K562 (cell line): Measurements from ENCODE around the gene ZNF549. TPM values are rescaled to one million over a fixed set of nuclear protein-coding genes. Genes with fewer than 3 reads are reported as not detected.

Source experiments
- ARID3B ChIP-seq: fragments of 250-450 bp; sonication (Bioruptor Pico); IDR thresholded peaks from 2 replicates; pipeline ENCODE4 v1.4.0; 2020; ENCODE audit warnings: borderline replicate concordance
- CBX3 ChIP-seq, 2 experiments: IDR thresholded peaks; 1 replicate in 1 of 2; 2 replicates in 1 of 2; pipeline ENCODE4 v1.6.1; 2012; ENCODE audit warnings: inconsistent platforms in 2 of 2, low read length in 2 of 2, borderline replicate concordance in 1 of 2, control low read depth in 1 of 2
- CHD4 ChIP-seq: fragments of 200-600 bp; sonication (generic); IDR thresholded peaks from 3 replicates; pipeline ENCODE4 v1.6.1; 2012; ENCODE audit warnings: low read depth, mild to moderate bottlenecking, mixed read lengths, low read length, inconsistent platforms; ENCODE audit not compliant: insufficient read depth, insufficient replicate concordance, poor library complexity, severe bottlenecking
- CSDE1 ChIP-seq, 2 experiments: fragments of 450-650 bp; IDR thresholded peaks; 2 replicates each; pipeline ENCODE4 v1.6.1; 2016; ENCODE audit warnings: mild to moderate bottlenecking in 1 of 2
- ESRRA ChIP-seq: fragments of 450-650 bp; IDR thresholded peaks from 2 replicates; pipeline ENCODE4 v1.6.1; 2014; ENCODE audit warnings: low read depth, mild to moderate bottlenecking, moderate library complexity, borderline replicate concordance
- GABPB1 ChIP-seq: sonication (generic); formaldehyde crosslinking; IDR thresholded peaks from 2 replicates; pipeline ENCODE4 v1.8.0; 2022; ENCODE audit warnings: mild to moderate bottlenecking, missing genetic modification reagents
- GTF2A2 ChIP-seq: IDR thresholded peaks from 2 replicates; pipeline ENCODE4 v1.6.1; 2016; ENCODE audit warnings: mild to moderate bottlenecking, missing genetic modification characterization, missing compliant biosample characterization
- NCOA1 ChIP-seq: fragments of 450-650 bp; IDR thresholded peaks from 2 replicates; pipeline ENCODE4 v1.6.1; 2016; ENCODE audit warnings: low read depth
- PBX2 ChIP-seq, 2 experiments: IDR thresholded peaks in 1 of 2; conservative IDR thresholded peaks in 1 of 2; 2 replicates each; pipeline ENCODE4 v1.6.1; 2016; ENCODE audit warnings: low read depth in 2 of 2, mild to moderate bottlenecking in 1 of 2, missing compliant biosample characterization in 1 of 2, missing genetic modification characterization in 1 of 2, moderate library complexity in 1 of 2
- PHF8 ChIP-seq: fragments of 200-600 bp; sonication (generic); IDR thresholded peaks from 2 replicates; pipeline ENCODE4 v1.6.1; 2012; ENCODE audit warnings: mixed run types, mild to moderate bottlenecking, inconsistent platforms, low read length, moderate library complexity, borderline replicate concordance
- POLR2A ChIP-seq: fragments of 450-650 bp; conservative IDR thresholded peaks from 2 replicates; pipeline ENCODE4 v1.6.1; 2016
- POLR2AphosphoS5 ChIP-seq: IDR thresholded peaks from 2 replicates; pipeline ENCODE4 v1.6.1; 2011; ENCODE audit warnings: mild to moderate bottlenecking, low read depth, low read length, moderate library complexity; ENCODE audit not compliant: control insufficient read depth, insufficient read depth
- POLR2G ChIP-seq: fragments of 200-400 bp; formaldehyde crosslinking; IDR thresholded peaks from 2 replicates; pipeline ENCODE4 v1.6.1; 2017; ENCODE audit warnings: low read depth, mild to moderate bottlenecking, antibody characterized with exemption, low read length, moderate library complexity
- RBM39 ChIP-seq: fragments of 200-400 bp; formaldehyde crosslinking; optimal IDR thresholded peaks from 2 replicates; pipeline ENCODE3; 2018; ENCODE audit warnings: low read depth, low read length
- SAFB2 ChIP-seq: fragments of 200-400 bp; formaldehyde crosslinking; IDR thresholded peaks from 2 replicates; pipeline ENCODE4 v1.6.1; 2018; ENCODE audit warnings: borderline replicate concordance, low read length, low read depth, moderate library complexity; ENCODE audit not compliant: severe bottlenecking
- TCFL5 ChIP-seq: fragments of 250-450 bp; sonication (Bioruptor Pico); conservative IDR thresholded peaks from 2 replicates; pipeline ENCODE4 v1.6.1; 2021; ENCODE audit warnings: mild to moderate bottlenecking, moderate library complexity, matching md5 sums
- TFE3 ChIP-seq: fragments of 450-650 bp; formaldehyde crosslinking; IDR thresholded peaks from 2 replicates; pipeline ENCODE4 v1.4.0; 2020; ENCODE audit warnings: mild to moderate bottlenecking, mixed read lengths
- ZKSCAN3 ChIP-seq: fragments of 250-450 bp; sonication (Bioruptor Pico); IDR thresholded peaks from 2 replicates; pipeline ENCODE4 v1.4.0; 2020
- ZNF444 ChIP-seq: fragments of 250-450 bp; sonication (Bioruptor Pico); IDR thresholded peaks from 2 replicates; pipeline ENCODE4 v1.4.0; 2020; ENCODE audit warnings: mild to moderate bottlenecking, moderate library complexity
- ZNF551 ChIP-seq: fragments of 250-450 bp; sonication (Bioruptor Pico); IDR thresholded peaks from 2 replicates; pipeline ENCODE4 v1.5.0; 2021; ENCODE audit warnings: mild to moderate bottlenecking, moderate library complexity
- ZNF707 ChIP-seq: fragments of 250-450 bp; sonication (Bioruptor Pico); conservative IDR thresholded peaks from 2 replicates; pipeline ENCODE4 v1.8.0; 2022; ENCODE audit warnings: inconsistent platforms, mild to moderate bottlenecking, moderate library complexity
- ZNF76 ChIP-seq: fragments of 250-450 bp; sonication (Bioruptor Pico); IDR thresholded peaks from 2 replicates; pipeline ENCODE4 v1.4.0; 2020; ENCODE audit warnings: mild to moderate bottlenecking, moderate library complexity, borderline replicate concordance
- polyA plus RNA-seq, 8 experiments: library from polyadenylated mRNA; depleted of rRNA in 4 of 8; stranded (reverse) in 5 of 8; unstranded in 3 of 8; fragments of >200 nt; fragmentation: Nextera tagmentation in 2 of 8; fragmentation: Illumina TruSeq in 1 of 8; extraction: Ambion mirVana in 2 of 8; extraction: Trizol in 1 of 8; gene quantifications; 2 replicates each; pipeline versions ENCODE4 v1.2.1 to v1.2.3, GENCODE V29; 2011 to 2014; ENCODE audit warnings: inconsistent platforms in 1 of 8, missing spikeins in 1 of 8
- total RNA-seq, 7 experiments: library from RNA; depleted of rRNA in 6 of 7; stranded (reverse); fragments of >200 nt in 6 of 7; fragmentation: Illumina TruSeq in 2 of 7; extraction: Trizol in 2 of 7; gene quantifications; 2 replicates each; pipeline versions ENCODE4 v1.2.1 to v1.2.3, GENCODE V29; 2011 to 2021; ENCODE audit warnings: low replicate concordance in 1 of 7

Gene ZNF549
- total and polyA plus RNA-seq, 9 of the 15 experiments (the other 6 are each of a cell fraction or from before 2014, with no cell fraction given): 0.03 to 0.68 (median 0.25) TPM

- TF ChIP-seq ARID3B (CRISPR knock-in tag) (no peak), CHD4 (no peak), PHF8 (peak; percentile 74; the same call in 1 of the 2 replicates), CSDE1 (IDR thresholded peaks at IDR 0.05) (no peak), RBM39 (no peak), POLR2A (peak; percentile 70), TFE3 (CRISPR knock-in tag) (no peak), ZNF707 (CRISPR knock-in tag) (no peak), GABPB1 (CRISPR knock-in tag) (peak; percentile 97), ZNF444 (CRISPR knock-in tag) (no peak), ZNF76 (no peak), NCOA1 (no peak), GTF2A2 (tag) (no peak), CBX3 (IDR thresholded peaks at IDR 0.05; ENCODE audit: borderline replicate concordance in 1 of 2, low read length in 2 of 2) (no peak), ZKSCAN3 (no peak), POLR2AphosphoS5 (peak; percentile 46; the same call in 1 of the 2 replicates), TCFL5 (no peak), ESRRA (no peak; the same call in 1 of the 2 replicates), SAFB2 (no peak), PBX2 (CRISPR knock-in tag; IDR thresholded peaks at IDR 0.05; ENCODE audit: low read depth) (no peak), PBX2 (tag; conservative IDR thresholded peaks at IDR 0.05; ENCODE audit: low read depth) (no peak), ZNF551 (CRISPR knock-in tag) (no peak), POLR2G (peak; percentile 79)
These were observed 32.4 kb downstream of the ZNF549 start, which contains the start of gene ZNF550 (continued) for GRCh38 chr19:57559404-57560025.
